Heart left ventricle (tissue), 16 donors: ENCODE results near the gene TRIM38. TPM values are rescaled to one million over a fixed set of nuclear protein-coding genes. Genes with fewer than 3 reads are reported as not detected.
"Not testable (repeated sequence)": the region's sequence is repeated elsewhere in the genome, so short reads cannot be mapped to it uniquely, and the experiment has no call there.

Source experiments
- ATAC-seq, 4 donors: fragments of 200-7000 bp; cut with Tn5 transposase; one replicate each; pipeline ENCODE4 v1.9.1; 2020 to 2022; ENCODE audit warnings: moderate library complexity in 4 of 4, mild to moderate bottlenecking in 3 of 4, moderate number of reproducible peaks in 1 of 4
- DNase-seq, 5 donors: peaks; one replicate each; pipeline ENCODE4 v3.0.0-alpha.2; 2020
- H3K27ac ChIP-seq, 12 donors: fragments of 200-600 bp; sonication (generic) in 4 of 12; one replicate each; pipeline versions ENCODE4 v1.5.0 to v1.8.0; 2016 to 2022; ENCODE audit warnings: mild to moderate bottlenecking in 2 of 12
- H3K27me3 ChIP-seq, 9 donors: fragments of 200-600 bp; sonication (generic) in 2 of 9; one replicate each; pipeline versions ENCODE4 v1.5.1 to v1.8.0; 2016 to 2022; ENCODE audit warnings: mild to moderate bottlenecking in 3 of 9
- H3K36me3 ChIP-seq, 9 donors: fragments of 200-600 bp; sonication (generic) in 2 of 9; one replicate each; pipeline versions ENCODE4 v1.5.0 to v1.8.0; 2018 to 2022; ENCODE audit warnings: mild to moderate bottlenecking in 2 of 9
- H3K4me1 ChIP-seq, 12 donors: fragments of 200-600 bp; sonication (generic) in 4 of 12; one replicate each; pipeline versions ENCODE4 v1.5.0 to v1.8.0; 2016 to 2022; ENCODE audit warnings: mild to moderate bottlenecking in 3 of 12
- H3K4me3 ChIP-seq, 12 donors: fragments of 200-600 bp; sonication (generic) in 4 of 12; one replicate each; pipeline versions ENCODE4 v1.5.0 to v1.8.0; 2017 to 2022; ENCODE audit warnings: mild to moderate bottlenecking in 9 of 12, moderate library complexity in 4 of 12
- H3K9me3 ChIP-seq, 12 donors: fragments of 200-600 bp; sonication (generic) in 4 of 12; one replicate each; pipeline versions ENCODE4 v1.5.0 to v1.8.0; 2016 to 2022; ENCODE audit warnings: mild to moderate bottlenecking in 1 of 12
- POLR2A ChIP-seq, 2 donors: fragments of 450-650 bp; IDR thresholded peaks; one replicate each; pipeline ENCODE4 v1.6.1; 2017; ENCODE audit warnings: antibody characterized with exemption in 2 of 2, mild to moderate bottlenecking in 2 of 2, moderate library complexity in 2 of 2
- WGBS, 4 donors: extraction: QIAGEN DNeasy Blood & Tissue Kit in 2 of 4; methylation state at CpG; one replicate each; pipeline versions ENCODE4 v1.1.5 to v1.1.7; 2013 to 2018; 5-methylcytosine and 5-hydroxymethylcytosine counted together
- intact Hi-C, 10 donors: fragments of 100-400 bp; cut with DNase I; formaldehyde crosslinking; loops; one replicate each; pipeline versions ENCODE4 v1.11.1 to v1.14.2; 2022
- polyA plus RNA-seq, 2 donors: library from polyadenylated mRNA; stranded (reverse); fragments of 200-250 nt; gene quantifications; one replicate each; pipeline ENCODE4 v1.2.3, GENCODE V29; 2013
- total RNA-seq, 9 donors: library from RNA; depleted of rRNA in 2 of 9; stranded (reverse); fragments of >200 nt in 2 of 9; fragmentation: NEBNext Ultra II Directional in 3 of 9; extraction: Animal tissue kit (Norgen Biotek cat#: 25700) in 3 of 9; gene quantifications; one replicate each; pipeline versions ENCODE4 v1.1.0 to v1.2.4, GENCODE V29; 2016 to 2023
- TF ChIP-seq, protein P1 (sequence below), 12 donors: fragments of 200-600 bp; sonication (generic) in 4 of 12; IDR thresholded peaks; one replicate each; pipeline versions ENCODE4 v1.5.0 to v1.8.0; 2018 to 2022; ENCODE audit warnings: antibody characterized with exemption in 12 of 12, mild to moderate bottlenecking in 5 of 12
- donor health status: ischemic (EF 13 %, LVEDD 7.1; RV severe dilation, severe dysfunction).
- donor health status: healthy with polysubstance abuse.
- donor health status: DM: no; HTN: yes; CAD: no.
- donor health status: DM: no; HTN: no; CAD: no.
- donor health status: ischemic (EF 25% LVEDD 6.9; RV normal size, moderate dysfunction).
- donor health status: ischemic (EF 25% LVEDD 5.7; RV mildly dilated, moderate dysfunction).
- donor health status: healthy.
- donor health status: DM: yes; HTN: yes; CAD: no.
- donor health status: ischemic (EF 35%, LVEDD 5.7; RV mildly dilated, moderate dysfunction).
- donor health status: nonischemic (EF 11% LVEDD 7.7; RV severe dilation, severe dysfunction).
- donor health status: DM: yes; HTN: yes; CAD: no.
- donor health status: PGD.
- donor health status: ischemic (EF 29% LVEDD 5.4; RV normal size, mild dysfunction).
- donor health status: nonischemic (EF 23%, LVEDD 6.1; RV moderate dilation, normal function).

TRIM38 gene
- total and polyA plus RNA-seq, 11 donors: 1.5 to 8.4 (median 2.3) TPM

DNA sequence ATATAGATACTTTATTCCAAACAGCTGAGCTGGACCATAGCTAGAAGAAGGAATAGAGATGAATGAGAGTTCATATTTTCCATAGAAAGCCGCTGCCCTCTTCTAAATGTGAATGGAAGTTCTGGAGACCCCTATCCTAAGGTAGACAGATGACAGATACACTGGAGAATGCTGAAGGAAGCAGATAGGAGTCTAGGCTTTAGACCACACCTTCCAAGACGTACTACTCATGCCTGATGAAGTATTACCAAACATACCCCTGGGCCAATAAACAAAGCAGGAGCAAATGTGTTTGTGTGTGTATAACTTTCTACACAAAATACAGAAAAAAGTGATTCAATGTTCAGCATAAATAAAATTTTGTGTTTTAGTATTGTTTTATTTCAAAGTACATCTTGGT, 23.0 kb upstream of the TRIM38 start:
- DNase-seq: no peak
- ATAC-seq: no peak
- intact Hi-C loops: no loop called here
- no peak overlapping the region for H3K27ac ChIP-seq
- TF ChIP-seq POLR2A (IDR thresholded peaks at IDR 0.05): no peak
- TF ChIP-seq, protein P1, sequence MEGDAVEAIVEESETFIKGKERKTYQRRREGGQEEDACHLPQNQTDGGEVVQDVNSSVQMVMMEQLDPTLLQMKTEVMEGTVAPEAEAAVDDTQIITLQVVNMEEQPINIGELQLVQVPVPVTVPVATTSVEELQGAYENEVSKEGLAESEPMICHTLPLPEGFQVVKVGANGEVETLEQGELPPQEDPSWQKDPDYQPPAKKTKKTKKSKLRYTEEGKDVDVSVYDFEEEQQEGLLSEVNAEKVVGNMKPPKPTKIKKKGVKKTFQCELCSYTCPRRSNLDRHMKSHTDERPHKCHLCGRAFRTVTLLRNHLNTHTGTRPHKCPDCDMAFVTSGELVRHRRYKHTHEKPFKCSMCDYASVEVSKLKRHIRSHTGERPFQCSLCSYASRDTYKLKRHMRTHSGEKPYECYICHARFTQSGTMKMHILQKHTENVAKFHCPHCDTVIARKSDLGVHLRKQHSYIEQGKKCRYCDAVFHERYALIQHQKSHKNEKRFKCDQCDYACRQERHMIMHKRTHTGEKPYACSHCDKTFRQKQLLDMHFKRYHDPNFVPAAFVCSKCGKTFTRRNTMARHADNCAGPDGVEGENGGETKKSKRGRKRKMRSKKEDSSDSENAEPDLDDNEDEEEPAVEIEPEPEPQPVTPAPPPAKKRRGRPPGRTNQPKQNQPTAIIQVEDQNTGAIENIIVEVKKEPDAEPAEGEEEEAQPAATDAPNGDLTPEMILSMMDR (IDR thresholded peaks at IDR 0.05): no peak
- WGBS, 4 donors: 65 to 80% (median 77%) methylated on average over 2 of the region's 2 CpGs
- no peak overlapping the region for H3K4me3 ChIP-seq
- no peaks in the 10 kb centered on the region for H3K9me3 ChIP-seq
- peaks cover 0 to 3% (median 0%) of the 10 kb centered on the region in 9 donors for H3K27me3 ChIP-seq
- no peaks in the 10 kb centered on the region for H3K36me3 ChIP-seq
- peaks cover 0 to 3% (median 0%) of the 10 kb centered on the region in 12 donors for H3K4me1 ChIP-seq

DNA sequence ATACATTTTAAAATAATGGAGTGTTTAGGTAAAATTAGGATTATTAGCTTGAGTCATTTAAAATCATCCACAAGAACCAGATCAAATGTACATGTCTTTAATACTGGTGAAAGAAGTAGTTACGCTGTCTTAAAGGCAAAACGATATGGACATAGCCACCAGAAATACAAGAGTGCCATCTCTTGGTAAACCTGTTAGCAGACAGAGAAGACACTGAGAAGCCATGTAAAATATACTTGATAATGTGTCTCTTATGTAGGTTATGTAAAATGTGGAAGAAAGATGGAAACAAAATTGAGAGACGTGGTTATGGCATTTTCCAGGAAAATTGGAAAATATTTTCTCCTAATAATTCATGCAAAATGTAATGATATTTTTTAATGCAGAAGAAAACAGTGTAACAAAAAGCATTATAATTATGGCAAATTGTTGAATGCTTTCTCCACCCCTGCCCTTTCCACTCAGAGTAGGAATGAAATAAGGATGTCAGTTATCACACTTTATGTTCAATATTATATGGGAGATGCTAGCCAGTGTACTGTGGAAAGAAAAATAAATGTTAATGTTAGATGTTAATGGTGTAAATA, 19.9 kb upstream of the TRIM38 start:
- Histone ChIP-seq H3K27me3 (no peaks in the 10 kb centered on the region), H3K36me3 (no peaks in the 10 kb centered on the region), H3K4me1 (peaks cover 0 to 3% (median 0%) of the 10 kb centered on the region in 12 donors), H3K27ac (no peak overlapping the region), H3K4me3 (no peak overlapping the region), H3K9me3 (no peaks in the 10 kb centered on the region)
- intact Hi-C loops: loop anchor here in 3 of 10 donors (5.0 kb wide), 2 partner anchors 155 to 675 kb away; no protein-coding TSS in a partner anchor
- ATAC-seq (peak in 1 of 4 donors; percentile 59), DNase-seq (no peak)
- whole genome bisulfite sequencing, 4 donors: 30 to 41% (median 38%) methylated on average over 3 of the region's 3 CpGs
- TF ChIP-seq, protein P1 (IDR thresholded peaks at IDR 0.05): peak in 11 of 12 donors; percentile 7 to 63 (median 40)
- no peak for TF ChIP-seq POLR2A (IDR thresholded peaks at IDR 0.05)

DNA sequence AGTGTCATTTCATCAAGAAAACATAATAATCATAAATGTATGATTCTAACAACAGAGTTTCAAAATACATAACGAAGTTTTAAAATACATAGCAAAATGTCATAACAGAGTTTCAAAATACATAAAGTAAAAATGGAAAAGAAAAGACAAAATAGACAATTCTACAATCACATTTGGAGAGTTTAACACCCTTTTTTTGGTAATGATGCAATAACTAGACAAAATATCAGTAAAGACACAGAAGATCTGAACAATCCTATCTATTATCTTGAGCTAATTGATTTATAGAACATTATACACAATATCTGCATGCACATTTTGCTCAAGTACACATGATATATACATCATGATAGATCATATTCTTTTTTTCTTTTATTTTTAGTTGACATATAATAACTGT, 18.7 kb upstream of the TRIM38 start:
- H3K27ac ChIP-seq: no peak overlapping the region
- H3K4me1 ChIP-seq: peaks cover 0 to 3% (median 0%) of the 10 kb centered on the region in 12 donors
- H3K9me3 ChIP-seq: no peaks in the 10 kb centered on the region
- no peak for ATAC-seq
- H3K36me3 ChIP-seq: no peaks in the 10 kb centered on the region
- H3K27me3 ChIP-seq: no peaks in the 10 kb centered on the region
- 89 to 94% (median 91%) methylated on average over 1 of the region's 1 CpG for WGBS, 4 donors
- no peak for DNase-seq
- TF ChIP-seq, protein P1 (IDR thresholded peaks at IDR 0.05): no peak
- no peak for TF ChIP-seq POLR2A (IDR thresholded peaks at IDR 0.05)
- H3K4me3 ChIP-seq: no peak overlapping the region
- intact Hi-C loops: loop anchor here in 3 of 10 donors (5.0 kb wide), 2 partner anchors 157 to 677 kb away; no protein-coding TSS in a partner anchor

DNA sequence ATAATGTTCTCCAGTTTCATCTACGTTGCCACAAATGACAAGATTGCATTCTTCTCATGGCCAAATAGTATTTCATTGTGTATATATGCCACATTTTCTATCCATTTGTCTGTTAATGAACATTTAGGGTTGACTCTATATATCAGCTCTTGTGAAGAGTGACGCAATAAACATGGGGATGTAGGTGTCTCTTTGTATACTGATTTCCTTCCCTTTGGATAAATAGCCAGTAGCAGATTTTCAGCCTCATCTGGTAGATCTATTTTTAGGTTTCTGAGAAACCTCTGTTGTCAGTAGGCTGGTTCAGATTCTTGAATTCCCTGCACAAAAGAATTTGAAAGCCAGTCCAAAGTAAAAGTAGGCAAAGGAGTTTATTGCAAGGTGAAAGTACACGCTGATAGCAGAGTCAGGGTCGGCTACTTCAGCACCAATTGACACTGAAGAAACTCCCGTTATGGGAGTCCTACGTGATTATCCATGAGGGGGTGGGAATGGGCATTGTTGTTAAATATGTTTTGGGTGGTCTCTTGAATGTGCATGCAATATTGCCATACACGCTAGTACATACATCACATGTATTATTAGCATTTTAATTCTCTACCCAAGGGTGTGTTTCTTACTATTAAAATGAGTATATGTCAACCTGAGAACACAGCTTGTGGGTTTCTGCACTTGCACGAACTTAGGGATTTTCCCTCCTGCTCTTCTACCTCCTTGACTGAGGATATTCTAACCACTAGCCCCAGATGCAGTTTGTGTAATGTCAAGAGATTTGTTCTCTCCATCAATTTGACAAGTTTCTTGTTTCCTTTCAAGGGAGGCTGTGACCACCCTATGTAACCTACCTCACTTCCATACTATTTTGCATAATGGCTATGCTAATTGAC, 17.7 kb upstream of the TRIM38 start:
- no peak overlapping the region for H3K4me3 ChIP-seq
- DNase-seq (no peak), ATAC-seq (no peak)
- TF ChIP-seq, protein P1 (IDR thresholded peaks at IDR 0.05): no peak
- no peak for TF ChIP-seq POLR2A (IDR thresholded peaks at IDR 0.05)
- peaks cover 0 to 7% (median 0%) of the 10 kb centered on the region in 12 donors for H3K9me3 ChIP-seq
- H3K4me1 ChIP-seq: peaks cover 0 to 3% (median 0%) of the 10 kb centered on the region in 12 donors
- no peak overlapping the region for H3K27ac ChIP-seq
- H3K36me3 ChIP-seq: no peaks in the 10 kb centered on the region
- WGBS, 4 donors: 49 to 53% (median 52%) methylated on average over 8 of the region's 8 CpGs
- H3K27me3 ChIP-seq: no peaks in the 10 kb centered on the region
- intact Hi-C loops: loop anchor here in 3 of 10 donors (5.0 kb wide), 2 partner anchors 158 to 678 kb away; no protein-coding TSS in a partner anchor

DNA sequence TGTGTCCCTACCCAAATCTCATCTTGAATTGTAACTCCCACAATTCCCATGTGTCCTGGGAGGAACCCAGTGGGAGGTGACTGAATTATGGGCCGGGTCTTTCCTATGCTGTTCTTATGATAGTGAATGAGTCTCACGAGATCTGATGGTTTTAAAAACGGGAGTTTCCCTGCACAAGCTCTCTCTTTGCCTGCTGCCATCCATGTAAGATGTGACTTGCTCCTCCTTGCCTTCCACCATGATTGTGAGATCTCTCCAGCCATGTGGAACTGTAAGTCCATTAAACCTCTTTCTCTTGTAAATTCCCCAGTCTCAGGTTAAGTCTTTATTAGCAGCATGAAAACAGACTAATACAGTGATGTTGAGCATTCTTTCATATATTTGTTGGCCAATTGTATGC, 16.9 kb upstream of the TRIM38 start:
- H3K27me3 ChIP-seq, H3K27ac ChIP-seq, H3K4me3 ChIP-seq, DNase-seq, H3K4me1 ChIP-seq, H3K36me3 ChIP-seq, ATAC-seq, intact Hi-C loops, H3K9me3 ChIP-seq: not testable (repeated sequence)
- WGBS, 4 donors: 82 to 90% (median 84%) methylated on average over 3 of the region's 3 CpGs
